ENCODE results near the gene CDH23.

GRCh38 chr10:71434760-71435394, 38.2 kb downstream of the CDH23 start:
- no peak for TF ChIP-seq CTCF (conservative IDR thresholded peaks at IDR 0.05; ENCODE audit: low read length)
- TF ChIP-seq EZH2phosphoT487 (IDR thresholded peaks at IDR 0.05; ENCODE audit: borderline replicate concordance), result no peak

All from Loucy (cell line).